B cell (primary cell): ENCODE measurements around the gene SCARB1. TPM values are rescaled to one million over a fixed set of nuclear protein-coding genes. Genes with fewer than 3 reads are reported as not detected.
A peak's percentile ranks its signal among the peaks of the same experiment; 100 is the strongest.

ENCODE experiments used
- ATAC-seq: fragments of 200-7000 bp; cut with Tn5 transposase; one replicate; pipeline ENCODE4 v1.10.0; 2021; ENCODE audit warnings: low read depth, mild to moderate bottlenecking, moderate number of reproducible peaks, moderate library complexity
- CTCF ChIA-PET: fragments of 350-600 bp; sonication (Branson Sonifier 250); formaldehyde crosslinking; loops from one replicate; lab custom pipeline; 2021; ENCODE audit warnings: antibody characterized with exemption, inconsistent platforms; lab: Charles Lee
- POLR2A ChIA-PET: fragments of 350-600 bp; sonication (Branson Sonifier 250); formaldehyde crosslinking; loops from one replicate; lab custom pipeline; 2021; ENCODE audit warnings: antibody characterized with exemption; lab: Charles Lee
- DNase-seq: peaks from one replicate; pipeline ENCODE4 v3.0.0; 2013
- H2AFZ ChIP-seq: 2 replicates; pipeline ENCODE4 v1.6.1; 2012; ENCODE audit warnings: mild to moderate bottlenecking, low read depth, low read length; ENCODE audit not compliant: insufficient read depth, poor library complexity, severe bottlenecking
- H3K27ac ChIP-seq, 2 donors: 1 replicate in 1 of 2; 2 replicates in 1 of 2; pipeline ENCODE4 v1.5.1; 2012 to 2013; ENCODE audit warnings: low read length in 2 of 2, mild to moderate bottlenecking in 2 of 2, moderate library complexity in 1 of 2
- H3K27me3 ChIP-seq, 4 experiments: fragments of 200-600 bp in 1 of 4; sonication (generic) in 1 of 4; replicated peaks in 1 of 4; 1 replicate in 2 of 4; 2 replicates in 2 of 4; pipeline versions ENCODE4 v1.6.1 to v1.7.0; 2013 to 2016; ENCODE audit warnings: low read length in 3 of 4, mild to moderate bottlenecking in 2 of 4, mixed read lengths in 1 of 4, moderate library complexity in 1 of 4; ENCODE audit not compliant: insufficient read depth in 4 of 4, control insufficient read depth in 3 of 4; ENCODE audit errors: control extremely low read depth in 1 of 4
- H3K36me3 ChIP-seq, 2 experiments: replicated peaks in 1 of 2; 1 replicate in 1 of 2; 2 replicates in 1 of 2; pipeline versions ENCODE4 v1.6.1 to v1.7.1; 2013; ENCODE audit warnings: low read length in 1 of 2; ENCODE audit not compliant: insufficient read depth in 2 of 2, control insufficient read depth in 1 of 2; ENCODE audit errors: control extremely low read depth in 1 of 2, extremely low read depth in 1 of 2
- H3K4me1 ChIP-seq, 2 donors: fragments of 200-600 bp in 1 of 2; sonication (generic) in 1 of 2; 1 replicate in 1 of 2; 2 replicates in 1 of 2; pipeline versions ENCODE4 v1.5.1 to v1.6.1; 2013 to 2017; ENCODE audit warnings: low read length in 2 of 2; ENCODE audit not compliant: control insufficient read depth in 2 of 2, insufficient read depth in 2 of 2
- H3K4me2 ChIP-seq: replicated peaks from 2 replicates; pipeline ENCODE3; 2012; ENCODE audit warnings: mild to moderate bottlenecking, low read depth, low read length; ENCODE audit not compliant: poor library complexity, severe bottlenecking
- H3K4me3 ChIP-seq, 5 experiments: fragments of 200-600 bp in 1 of 5; sonication (generic) in 1 of 5; 1 replicate in 3 of 5; 2 replicates in 2 of 5; pipeline versions ENCODE4 v1.5.1 to v1.7.0; 2011 to 2016; ENCODE audit warnings: low read length in 4 of 5, mild to moderate bottlenecking in 4 of 5, low read depth in 2 of 5, control low read depth in 1 of 5, moderate library complexity in 1 of 5; ENCODE audit not compliant: insufficient read depth in 1 of 5; ENCODE audit errors: control extremely low read depth in 1 of 5, extremely low read depth in 1 of 5
- H3K79me2 ChIP-seq: fragments of 200-600 bp; sonication (generic); one replicate; pipeline ENCODE4 v1.6.0; 2016; ENCODE audit warnings: low read length; ENCODE audit not compliant: control insufficient read depth, insufficient read depth
- H3K9ac ChIP-seq: fragments of 200-600 bp; sonication (generic); 2 replicates; pipeline ENCODE4 v1.6.1; 2017; ENCODE audit warnings: mild to moderate bottlenecking, low read length, moderate library complexity
- H3K9me3 ChIP-seq, 3 donors: one replicate each; pipeline versions ENCODE4 v1.6.1 to v1.7.1; 2013; ENCODE audit warnings: low read length in 2 of 3; ENCODE audit not compliant: control insufficient read depth in 2 of 3, insufficient read depth in 1 of 3; ENCODE audit errors: control extremely low read depth in 1 of 3
- H4K20me1 ChIP-seq: 2 replicates; pipeline ENCODE4 v1.6.0; 2012; ENCODE audit warnings: mild to moderate bottlenecking, low read length; ENCODE audit not compliant: insufficient read depth, control insufficient read depth, poor library complexity, severe bottlenecking
- H3K27ac Mint-ChIP-seq: one replicate; pipeline ENCODE4 v1.8.0; 2021; ENCODE audit warnings: mixed read lengths
- H3K27me3 Mint-ChIP-seq: one replicate; pipeline ENCODE4 v1.8.0; 2021; ENCODE audit warnings: mixed read lengths
- H3K4me1 Mint-ChIP-seq: one replicate; pipeline ENCODE4 v1.8.0; 2021; ENCODE audit warnings: mixed read lengths
- H3K4me3 Mint-ChIP-seq: one replicate; pipeline ENCODE4 v1.8.0; 2021; ENCODE audit warnings: mixed read lengths
- H3K9me3 Mint-ChIP-seq: one replicate; pipeline ENCODE4 v1.8.0; 2022; ENCODE audit warnings: mixed read lengths; ENCODE audit not compliant: insufficient read depth
- EZH2 ChIP-seq: IDR thresholded peaks from 2 replicates; pipeline ENCODE4 v1.6.1; 2012; ENCODE audit warnings: borderline replicate concordance, low read depth, mild to moderate bottlenecking, moderate library complexity, low read length; ENCODE audit not compliant: insufficient read depth, poor library complexity, severe bottlenecking
- WGBS: methylation state at CpG from one replicate; pipeline ENCODE4 v1.1.5; 2013; ENCODE audit warnings: missing lambda C conversion rate; ENCODE audit not compliant: insufficient coverage; 5-methylcytosine and 5-hydroxymethylcytosine counted together
- intact Hi-C: fragments of 100-400 bp; cut with micrococcal nuclease; formaldehyde crosslinking; loops from one replicate; pipeline ENCODE4 v1.10.0; 2022
- polyA plus RNA-seq: library from polyadenylated mRNA; depleted of rRNA; stranded (reverse); fragments of >200 nt; gene quantifications from 2 replicates; pipeline ENCODE4 v1.2.3, GENCODE V29; 2012
- small RNA-seq: library from RNA; depleted of rRNA; stranded (forward); fragments of <200 nt; gene quantifications from one replicate; pipeline ENCODE3, GENCODE V24; 2012; ENCODE audit warnings: low replicate concordance, low read depth; ENCODE audit not compliant: insufficient read length
- total RNA-seq, 2 donors: library from RNA; stranded (reverse); fragments of 120-200 nt in 1 of 2; gene quantifications; 1 replicate in 1 of 2; 2 replicates in 1 of 2; pipeline versions ENCODE4 v1.2.3 to v1.2.4, GENCODE V29; 2013 to 2022
- TF ChIP-seq, protein P1 (sequence below): fragments of 200-600 bp; IDR thresholded peaks from one replicate; pipeline ENCODE4 v1.8.0; 2022; ENCODE audit warnings: antibody characterized with exemption, mild to moderate bottlenecking

Gene SCARB1
- total and polyA plus RNA-seq, 2 donors (not counting 1 experiment from before 2014, with no cell fraction given) = 26.8 to 30.7 TPM

DNA sequence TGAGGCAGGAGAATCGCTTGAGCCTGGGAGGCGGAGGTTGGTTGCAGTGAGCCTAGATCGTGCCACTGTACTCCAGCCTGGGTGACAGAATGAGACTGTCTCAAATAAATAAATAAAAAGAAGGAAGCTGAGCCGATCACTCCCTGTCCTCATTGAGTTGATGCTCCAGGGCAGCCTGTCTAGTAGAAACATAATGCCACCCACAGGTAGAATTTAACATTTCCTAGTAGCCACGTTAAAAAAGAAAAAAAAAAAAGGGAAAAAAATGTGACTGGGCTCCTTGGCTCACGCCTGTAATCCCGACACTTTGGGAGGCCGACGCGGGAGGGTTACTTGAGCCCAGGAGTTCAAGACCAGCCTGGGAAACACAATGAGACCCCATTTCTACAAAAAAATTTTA lies 135.7 kb downstream of the SCARB1 start:
- intact Hi-C loops = no loop called here
- 87% methylated on average over 4 of the region's 10 CpGs for WGBS
- Mint-ChIP-seq H3K4me1 (peaks cover 6% of the 10 kb centered on the region), H3K27ac (no peak overlapping the region), H3K9me3 (peaks cover 3% of the 10 kb centered on the region), H3K4me3 (no peak overlapping the region), H3K27me3 (peaks cover 11% of the 10 kb centered on the region)
- Histone ChIP-seq H3K79me2 (no peaks in the 10 kb centered on the region), H3K4me2 (no peak overlapping the region), H3K27me3 (peaks cover 0 to 10% (median 0%) of the 10 kb centered on the region in 4 experiments), H3K9ac (no peak overlapping the region), H3K4me3 (no peak overlapping the region), H3K4me1 (peaks cover 5 to 7% of the 10 kb centered on the region in 2 donors), H3K9me3 (peaks cover 0 to 22% (median 0%) of the 10 kb centered on the region in 3 donors), H3K36me3 (no peaks in the 10 kb centered on the region), H3K27ac (no peak overlapping the region), H2AFZ (no peak overlapping the region), H4K20me1 (no peaks in the 10 kb centered on the region)
- POLR2A ChIA-PET = no interaction called here
- ATAC-seq = no peak
- CTCF ChIA-PET = no interaction called here
- DNase-seq = no peak
- TF ChIP-seq, protein P1, sequence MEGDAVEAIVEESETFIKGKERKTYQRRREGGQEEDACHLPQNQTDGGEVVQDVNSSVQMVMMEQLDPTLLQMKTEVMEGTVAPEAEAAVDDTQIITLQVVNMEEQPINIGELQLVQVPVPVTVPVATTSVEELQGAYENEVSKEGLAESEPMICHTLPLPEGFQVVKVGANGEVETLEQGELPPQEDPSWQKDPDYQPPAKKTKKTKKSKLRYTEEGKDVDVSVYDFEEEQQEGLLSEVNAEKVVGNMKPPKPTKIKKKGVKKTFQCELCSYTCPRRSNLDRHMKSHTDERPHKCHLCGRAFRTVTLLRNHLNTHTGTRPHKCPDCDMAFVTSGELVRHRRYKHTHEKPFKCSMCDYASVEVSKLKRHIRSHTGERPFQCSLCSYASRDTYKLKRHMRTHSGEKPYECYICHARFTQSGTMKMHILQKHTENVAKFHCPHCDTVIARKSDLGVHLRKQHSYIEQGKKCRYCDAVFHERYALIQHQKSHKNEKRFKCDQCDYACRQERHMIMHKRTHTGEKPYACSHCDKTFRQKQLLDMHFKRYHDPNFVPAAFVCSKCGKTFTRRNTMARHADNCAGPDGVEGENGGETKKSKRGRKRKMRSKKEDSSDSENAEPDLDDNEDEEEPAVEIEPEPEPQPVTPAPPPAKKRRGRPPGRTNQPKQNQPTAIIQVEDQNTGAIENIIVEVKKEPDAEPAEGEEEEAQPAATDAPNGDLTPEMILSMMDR = no peak
- no peak for TF ChIP-seq EZH2

DNA sequence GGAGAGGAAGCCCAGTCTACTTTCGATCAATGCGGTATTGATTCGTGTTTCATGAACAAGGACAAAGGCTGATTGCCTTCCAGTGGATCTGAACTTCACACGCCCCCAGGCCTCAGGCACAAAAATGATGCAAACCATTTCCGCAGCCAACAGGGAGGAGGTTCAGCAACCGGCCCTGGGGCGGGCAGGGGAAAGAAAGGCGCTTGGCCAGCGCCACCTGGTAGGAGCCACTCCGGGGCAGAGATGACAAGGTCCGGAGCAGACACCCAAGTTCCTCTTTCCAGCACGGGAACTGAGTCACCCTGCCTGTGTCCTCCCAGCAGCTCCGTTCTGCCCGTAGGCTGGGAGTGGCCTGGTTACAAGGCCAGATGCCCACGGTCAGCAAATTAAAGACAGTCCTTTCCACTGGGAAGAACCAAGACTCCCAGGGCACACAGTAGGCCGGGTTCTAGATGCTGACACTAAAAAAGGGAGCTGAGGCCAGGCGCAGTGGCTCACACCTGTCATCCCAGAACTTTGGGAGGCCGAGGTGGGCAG lies 136.3 kb downstream of the SCARB1 start:
- Histone ChIP-seq H3K27ac (no peak overlapping the region), H3K27me3 (peaks cover 0 to 10% (median 0%) of the 10 kb centered on the region in 4 experiments), H3K9me3 (peaks cover 0 to 22% (median 0%) of the 10 kb centered on the region in 3 donors), H3K4me3 (no peak overlapping the region), H3K36me3 (no peaks in the 10 kb centered on the region), H4K20me1 (no peaks in the 10 kb centered on the region), H3K9ac (no peak overlapping the region), H3K4me2 (peak overlapping the region; percentile 37), H2AFZ (peak overlapping the region; percentile 28), H3K79me2 (no peaks in the 10 kb centered on the region), H3K4me1 (peaks cover 5 to 7% of the 10 kb centered on the region in 2 donors)
- peaks cover 3% of the 10 kb centered on the region for H3K9me3 Mint-ChIP-seq
- ChIA-PET CTCF (interaction anchor here (0.6 kb wide), 1 partner anchor 342 kb away, joined by 3 read pairs; no protein-coding TSS in a partner anchor), POLR2A (no interaction called here)
- ATAC-seq (peak; percentile 70), DNase-seq (peak; percentile 27)
- intact Hi-C loops = no loop called here
- H3K27me3 Mint-ChIP-seq = peaks cover 11% of the 10 kb centered on the region
- H3K4me3 Mint-ChIP-seq = no peak overlapping the region
- WGBS = 28% methylated on average over 18 of the region's 18 CpGs
- H3K27ac Mint-ChIP-seq = peak overlapping the region; percentile 20
- TF ChIP-seq EZH2 = no peak
- peaks cover 6% of the 10 kb centered on the region for H3K4me1 Mint-ChIP-seq

Small RNAs within 50 kb of the gene (small RNA-seq; reads per million reads assigned to genes)
- not detected for gene RNU6-927P

Other genes starting within 250 kb of the SCARB1 start
- gene UBC, start 50.8 kb upstream of the SCARB1 start, total RNA-seq = 950 and 953 TPM in 2 replicates
- 3,294 and 4,477 TPM in 2 replicates for gene UBC, start 50.8 kb upstream of the SCARB1 start, polyA plus RNA-seq
- 33.1 and 37.8 TPM in 2 replicates for gene DHX37, start 125.3 kb upstream of the SCARB1 start, total RNA-seq
- gene DHX37, start 125.3 kb upstream of the SCARB1 start, polyA plus RNA-seq = 25.0 and 29.9 TPM in 2 replicates
- gene BRI3BP, start 129.8 kb upstream of the SCARB1 start, total RNA-seq = 14.3 and 15.0 TPM in 2 replicates
- 5.2 and 6.8 TPM in 2 replicates for gene BRI3BP, start 129.8 kb upstream of the SCARB1 start, polyA plus RNA-seq
- 20.8 and 27.5 TPM in 2 replicates for gene AACS, start 201.6 kb upstream of the SCARB1 start, total RNA-seq
- gene AACS, start 201.6 kb upstream of the SCARB1 start, polyA plus RNA-seq = 6.1 and 6.8 TPM in 2 replicates